Thyroid gland (tissue), 4 donors: ENCODE data around the gene ENGASE. TPM values are rescaled to one million over a fixed set of nuclear protein-coding genes. Genes with fewer than 3 reads are reported as not detected.
"Not testable (repeated sequence)": the region's sequence is repeated elsewhere in the genome, so short reads cannot be mapped to it uniquely, and the experiment has no call there.

Experiments
- DNase-seq, 2 donors: peaks; one replicate each; pipeline ENCODE4 v3.0.0-alpha.2; 2019
- H3K27ac ChIP-seq, 3 donors: fragments of 200-600 bp; sonication (generic); 1 replicate in 2 of 3; 2 replicates in 1 of 3; pipeline ENCODE4 v1.5.1; 2016 to 2019; ENCODE audit warnings: mild to moderate bottlenecking in 1 of 3, moderate library complexity in 1 of 3
- H3K27me3 ChIP-seq: fragments of 200-600 bp; sonication (generic); one replicate; pipeline ENCODE4 v1.5.1; 2019
- H3K36me3 ChIP-seq, 2 donors: fragments of 200-600 bp; sonication (generic); one replicate each; pipeline ENCODE4 v1.5.1; 2016 to 2019
- H3K4me1 ChIP-seq, 2 donors: fragments of 200-600 bp; sonication (generic); one replicate each; pipeline ENCODE4 v1.5.1; 2017 to 2019
- H3K4me3 ChIP-seq, 3 donors: fragments of 200-600 bp; sonication (generic); replicated peaks in 1 of 3; 1 replicate in 2 of 3; 2 replicates in 1 of 3; pipeline ENCODE4 v1.5.1; 2016; ENCODE audit warnings: mild to moderate bottlenecking in 1 of 3
- H3K9me3 ChIP-seq: fragments of 200-600 bp; sonication (generic); one replicate; pipeline ENCODE4 v1.5.1; 2017
- CTCF ChIP-seq, 6 experiments: fragments of 200-600 bp in 3 of 6; fragments of 450-650 bp in 3 of 6; sonication (generic) in 3 of 6; IDR thresholded peaks; one replicate each; pipeline ENCODE4 v1.5.1; 2016 to 2019; ENCODE audit warnings: antibody characterized with exemption in 6 of 6, mild to moderate bottlenecking in 2 of 6, inconsistent platforms in 1 of 6, moderate library complexity in 1 of 6
- POLR2A ChIP-seq, 2 donors: fragments of 450-650 bp; IDR thresholded peaks; one replicate each; pipeline ENCODE4 v1.6.1; 2017; ENCODE audit warnings: antibody characterized with exemption in 2 of 2, mild to moderate bottlenecking in 2 of 2, moderate library complexity in 1 of 2
- WGBS, 2 donors: methylation state at CpG; one replicate each; pipeline ENCODE4 v1.1.5; 2017; 5-methylcytosine and 5-hydroxymethylcytosine counted together
- intact Hi-C: fragments of 100-400 bp; cut with DNase I; formaldehyde crosslinking; loops from one replicate; pipeline ENCODE4 v1.15.1; 2023
- total RNA-seq, 4 donors: library from RNA; depleted of rRNA; stranded (reverse); fragments of >200 nt; gene quantifications; one replicate each; pipeline ENCODE4 v1.2.3, GENCODE V29; 2016

Gene ENGASE
- total RNA-seq, 4 donors from 2014 or later = 23.9 to 37.1 (median 31.2) TPM

- Histone ChIP-seq H3K9me3 (no peaks in the 10 kb centered on the region), H3K27ac (peak overlapping the region; percentile 47 to 82 (median 66)), H3K36me3 (no peaks in the 10 kb centered on the region), H3K27me3 (no peaks in the 10 kb centered on the region), H3K4me1 (peaks cover 13 to 50% of the 10 kb centered on the region in 2 donors), H3K4me3 (peak overlapping the region in 1 of 3 donors; percentile 17)
- WGBS, 2 donors = 31% methylated on average over 5 to 9 of the region's 16 CpGs
- DNase-seq = no peak
- intact Hi-C loops = no loop called here
- TF ChIP-seq CTCF (IDR thresholded peaks at IDR 0.05) (no peak), POLR2A (IDR thresholded peaks at IDR 0.05) (no peak)
Measured at GRCh38 chr17:79027925-79028491, 46.6 kb upstream of the ENGASE start.

- intact Hi-C loops = no loop called here
- Histone ChIP-seq H3K4me3 (no peak overlapping the region), H3K27ac (peak overlapping the region in 2 of 3 donors; percentile 0 to 82), H3K9me3 (no peaks in the 10 kb centered on the region), H3K4me1 (peaks cover 13 to 49% of the 10 kb centered on the region in 2 donors), H3K27me3 (no peaks in the 10 kb centered on the region), H3K36me3 (no peaks in the 10 kb centered on the region)
- TF ChIP-seq POLR2A (IDR thresholded peaks at IDR 0.05) (no peak), CTCF (IDR thresholded peaks at IDR 0.05) (peak in 1 of 6 experiments; percentile 7)
- WGBS, 2 donors = 70 to 80% methylated on average over 16 of the region's 17 CpGs
- no peak for DNase-seq
Measured at GRCh38 chr17:79028496-79029326, 45.9 kb upstream of the ENGASE start.

GRCh38 chr17:79029327-79030009 is 45.2 kb upstream of the ENGASE start:
- no peaks in the 10 kb centered on the region for H3K27me3 ChIP-seq
- intact Hi-C loops = no loop called here
- no peaks in the 10 kb centered on the region for H3K36me3 ChIP-seq
- peaks cover 8 to 49% of the 10 kb centered on the region in 2 donors for H3K4me1 ChIP-seq
- WGBS, 2 donors = 85 to 91% methylated on average over 12 to 16 of the region's 16 CpGs
- H3K9me3 ChIP-seq = no peaks in the 10 kb centered on the region
- no peak overlapping the region for H3K4me3 ChIP-seq
- DNase-seq = no peak
- no peak for TF ChIP-seq POLR2A (IDR thresholded peaks at IDR 0.05)
- no peak for TF ChIP-seq CTCF (IDR thresholded peaks at IDR 0.05)
- H3K27ac ChIP-seq = no peak overlapping the region

- WGBS, 2 donors = 89 to 95% methylated on average over 12 of the region's 12 CpGs
- H3K36me3 ChIP-seq, H3K27ac ChIP-seq, H3K4me3 ChIP-seq, intact Hi-C loops, H3K9me3 ChIP-seq, H3K27me3 ChIP-seq, DNase-seq: not testable (repeated sequence)
- peaks cover 7 to 41% of the 10 kb centered on the region in 2 donors for H3K4me1 ChIP-seq
Measured at GRCh38 chr17:79030636-79031035, 44.0 kb upstream of the ENGASE start.

- Histone ChIP-seq H3K36me3 (no peaks in the 10 kb centered on the region), H3K27me3 (no peaks in the 10 kb centered on the region), H3K27ac (no peak overlapping the region), H3K4me3 (no peak overlapping the region), H3K9me3 (no peaks in the 10 kb centered on the region), H3K4me1 (peaks cover 7 to 34% of the 10 kb centered on the region in 2 donors)
- WGBS, 2 donors = 84 to 86% methylated on average over 26 of the region's 26 CpGs
- TF ChIP-seq POLR2A (IDR thresholded peaks at IDR 0.05) = no peak
- no peak for TF ChIP-seq CTCF (IDR thresholded peaks at IDR 0.05)
- no peak for DNase-seq
- intact Hi-C loops = no loop called here
Measured at GRCh38 chr17:79031996-79032875, 42.4 kb upstream of the ENGASE start.
